Measurements from ENCODE around the gene TRIM14.

DNA sequence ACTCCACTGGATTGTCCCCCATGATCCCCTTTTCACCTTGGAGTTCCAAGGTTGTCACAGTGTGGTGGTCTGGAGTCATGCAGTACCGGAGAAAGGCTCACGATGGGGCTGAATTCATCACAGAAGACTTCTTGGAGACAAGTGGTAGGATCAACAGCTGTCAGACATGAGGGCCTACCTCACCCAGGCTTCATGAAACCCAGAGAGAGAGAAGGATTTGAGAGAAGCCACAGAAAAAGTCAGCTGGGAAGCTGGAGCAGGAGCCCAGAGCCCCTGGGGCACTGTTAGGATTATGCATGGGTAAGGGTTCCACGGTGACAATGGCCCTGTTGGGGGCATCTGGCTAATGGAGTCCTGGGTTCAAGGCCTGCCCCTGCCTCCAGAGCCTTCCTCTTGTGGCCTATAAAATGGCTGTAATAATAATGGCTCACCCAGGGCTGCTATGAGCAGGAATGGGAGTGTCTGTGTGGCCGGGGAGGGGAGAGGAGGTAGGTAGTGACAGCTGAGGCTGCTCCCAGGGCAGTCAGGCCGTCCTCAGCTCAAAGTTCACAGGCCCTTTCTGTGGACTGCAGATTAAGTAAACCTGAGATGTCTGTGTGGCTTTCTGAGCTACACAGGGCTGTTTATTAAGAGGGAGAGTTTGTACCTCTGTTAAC is 910 bp downstream of the TRIM14 start:
- TF ChIP-seq, protein P1, sequence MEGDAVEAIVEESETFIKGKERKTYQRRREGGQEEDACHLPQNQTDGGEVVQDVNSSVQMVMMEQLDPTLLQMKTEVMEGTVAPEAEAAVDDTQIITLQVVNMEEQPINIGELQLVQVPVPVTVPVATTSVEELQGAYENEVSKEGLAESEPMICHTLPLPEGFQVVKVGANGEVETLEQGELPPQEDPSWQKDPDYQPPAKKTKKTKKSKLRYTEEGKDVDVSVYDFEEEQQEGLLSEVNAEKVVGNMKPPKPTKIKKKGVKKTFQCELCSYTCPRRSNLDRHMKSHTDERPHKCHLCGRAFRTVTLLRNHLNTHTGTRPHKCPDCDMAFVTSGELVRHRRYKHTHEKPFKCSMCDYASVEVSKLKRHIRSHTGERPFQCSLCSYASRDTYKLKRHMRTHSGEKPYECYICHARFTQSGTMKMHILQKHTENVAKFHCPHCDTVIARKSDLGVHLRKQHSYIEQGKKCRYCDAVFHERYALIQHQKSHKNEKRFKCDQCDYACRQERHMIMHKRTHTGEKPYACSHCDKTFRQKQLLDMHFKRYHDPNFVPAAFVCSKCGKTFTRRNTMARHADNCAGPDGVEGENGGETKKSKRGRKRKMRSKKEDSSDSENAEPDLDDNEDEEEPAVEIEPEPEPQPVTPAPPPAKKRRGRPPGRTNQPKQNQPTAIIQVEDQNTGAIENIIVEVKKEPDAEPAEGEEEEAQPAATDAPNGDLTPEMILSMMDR (IDR thresholded peaks at IDR 0.05), result no peak
- TF ChIP-seq POLR2A (IDR thresholded peaks at IDR 0.05) (no peak), EP300 (IDR thresholded peaks at IDR 0.05) (no peak)

All from ovary (tissue), 3 donors.